GM18519 (cell line): Measurements from ENCODE around the gene TNP1.

ENCODE experiments used
- ATAC-seq: cut with Tn5 transposase; IDR thresholded peaks from one replicate; pipeline ENCODE4 v1.9.1; 2021; ENCODE audit warnings: mild to moderate bottlenecking, moderate library complexity; ENCODE audit not compliant: unreplicated experiment, low FRiP score

The TNP1 gene

GRCh38 chr2:216877085-216877484, 17.2 kb upstream of the TNP1 start:
- ATAC-seq, result no peak

GRCh38 chr2:216875862-216876261, 16.0 kb upstream of the TNP1 start:
- no peak for ATAC-seq

- no peak for ATAC-seq
These were observed 13.7 kb upstream of the TNP1 start for GRCh38 chr2:216873573-216873972.

GRCh38 chr2:216872624-216873023, 12.8 kb upstream of the TNP1 start:
- no peak for ATAC-seq

- no peak for ATAC-seq
These were observed 12.2 kb upstream of the TNP1 start for GRCh38 chr2:216872040-216872439.

GRCh38 chr2:216871333-216871934, 11.6 kb upstream of the TNP1 start:
- ATAC-seq, result no peak

- ATAC-seq, result no peak
These were observed 10.9 kb upstream of the TNP1 start for GRCh38 chr2:216870508-216871332.

- no peak for ATAC-seq
These were observed 6.7 kb upstream of the TNP1 start for GRCh38 chr2:216866515-216867095.

GRCh38 chr2:216865658-216866057, 5.8 kb upstream of the TNP1 start:
- ATAC-seq, result no peak

- no peak for ATAC-seq
These were observed 4.1 kb upstream of the TNP1 start for GRCh38 chr2:216863946-216864345.

GRCh38 chr2:216862628-216863398, 2.9 kb upstream of the TNP1 start:
- ATAC-seq, result no peak

GRCh38 chr2:216860426-216861137, 718 bp upstream of the TNP1 start:
- ATAC-seq, result no peak

GRCh38 chr2:216858312-216858711, 1.6 kb downstream of the TNP1 start:
- ATAC-seq, result no peak

- ATAC-seq, result no peak
These were observed 2.7 kb downstream of the TNP1 start for GRCh38 chr2:216857131-216857550.

- ATAC-seq, result no peak
These were observed 3.3 kb downstream of the TNP1 start for GRCh38 chr2:216856406-216857065.

GRCh38 chr2:216855605-216856004, 4.3 kb downstream of the TNP1 start:
- ATAC-seq, result no peak

GRCh38 chr2:216855079-216855478, 4.8 kb downstream of the TNP1 start:
- ATAC-seq, result no peak

- no peak for ATAC-seq
These were observed 8.3 kb downstream of the TNP1 start for GRCh38 chr2:216851486-216852090.

- ATAC-seq, result no peak
These were observed 9.1 kb downstream of the TNP1 start for GRCh38 chr2:216850665-216851322.
